Activated CD4-positive, alpha-beta T cell treated with anti-CD3 and anti-CD28 coated beads, Interleukin-2, amount 50 U/mL, for 24 hours (primary cell): ENCODE measurements around the gene PITPNM3.

Experiments used
- DNase-seq, 2 donors: peaks; one replicate each; pipeline ENCODE4 v3.0.0-alpha.2; 2020; ENCODE audit warnings: low read depth in 1 of 2, low spot score in 1 of 2

The PITPNM3 gene

DNA sequence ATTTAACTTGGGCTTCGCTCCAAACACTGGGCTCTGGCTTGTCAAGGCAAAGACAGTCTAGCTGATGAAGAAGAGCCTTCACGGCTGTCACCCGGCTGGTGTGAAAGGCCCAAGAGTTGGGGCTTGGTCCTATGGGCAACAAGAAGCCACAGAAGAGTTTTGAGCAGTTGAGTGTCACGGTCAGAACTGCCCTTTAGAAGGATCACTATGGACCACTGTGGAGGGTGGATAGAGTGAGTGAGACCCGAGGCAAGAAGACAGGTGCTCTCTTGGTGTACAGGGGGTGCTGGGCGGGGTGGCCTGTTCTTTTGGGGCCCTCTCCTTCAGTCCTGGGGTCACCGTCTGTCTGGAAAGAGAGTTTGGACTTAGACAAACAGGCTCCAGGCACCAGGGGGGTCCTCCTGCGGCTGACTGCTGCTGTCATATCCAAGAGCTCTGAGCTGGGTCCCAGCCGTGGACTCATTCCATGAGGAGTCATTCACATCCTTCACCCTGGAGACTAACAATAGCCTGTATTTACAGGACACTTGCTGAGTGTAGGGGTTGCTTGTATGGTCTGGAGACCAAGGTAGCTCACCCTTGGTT lies 109.7 kb downstream of the PITPNM3 start:
- no peak for DNase-seq

GRCh38 chr17:6444571-6445335 lies 111.6 kb downstream of the PITPNM3 start:
- no peak for DNase-seq

GRCh38 chr17:6443692-6444570 lies 112.4 kb downstream of the PITPNM3 start, which contains the start of gene PIMREG:
Gene PIMREG, plus strand, starts transcription at chr17:6444455. Its CDS starts 656 bp downstream, at chr17:6445111.
- peak; percentile 90 to 91 for DNase-seq

GRCh38 chr17:6442775-6443174 lies 113.6 kb downstream of the PITPNM3 start:
- no peak for DNase-seq

DNA sequence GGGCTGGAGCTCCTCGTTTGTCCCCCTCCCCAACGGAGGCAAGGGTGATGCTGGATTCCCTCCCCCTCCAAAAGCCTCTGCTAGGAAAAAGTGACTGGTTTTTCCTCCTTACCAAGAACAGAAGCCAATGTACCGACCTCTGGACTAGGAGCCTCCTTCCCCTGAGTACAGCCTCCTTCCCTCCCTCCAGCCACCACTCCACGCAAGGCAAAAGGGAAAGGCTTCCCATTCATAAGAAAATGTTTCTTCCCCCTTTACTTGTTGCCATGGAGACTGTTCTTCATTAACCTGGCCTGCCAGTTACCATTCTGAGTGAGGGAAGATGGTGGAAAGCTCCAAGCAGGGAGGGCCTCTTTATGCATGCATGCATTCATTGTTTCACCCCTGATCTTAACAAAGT lies 116.4 kb downstream of the PITPNM3 start:
- no peak for DNase-seq

GRCh38 chr17:6437956-6438355 lies 118.4 kb downstream of the PITPNM3 start:
- no peak for DNase-seq

DNA sequence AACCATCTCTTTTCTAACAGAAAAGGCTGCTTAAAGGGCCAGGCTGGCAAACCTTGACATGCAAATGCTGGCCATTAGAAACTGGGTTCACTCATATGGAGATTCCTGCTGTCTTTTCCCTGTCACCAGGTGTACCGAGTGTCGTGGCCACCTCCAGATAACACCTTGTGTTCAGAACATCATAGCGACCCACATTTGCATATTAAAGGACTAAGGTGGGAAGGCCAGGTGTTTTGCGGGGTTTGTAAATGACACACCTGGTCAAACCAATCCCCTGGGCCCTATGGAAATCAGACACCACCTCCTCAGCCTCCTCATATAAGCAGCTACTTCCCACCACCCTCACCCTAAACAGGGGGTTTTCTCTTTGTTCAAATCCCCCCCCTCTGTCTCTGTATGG lies 118.9 kb downstream of the PITPNM3 start:
- no peak for DNase-seq

DNA sequence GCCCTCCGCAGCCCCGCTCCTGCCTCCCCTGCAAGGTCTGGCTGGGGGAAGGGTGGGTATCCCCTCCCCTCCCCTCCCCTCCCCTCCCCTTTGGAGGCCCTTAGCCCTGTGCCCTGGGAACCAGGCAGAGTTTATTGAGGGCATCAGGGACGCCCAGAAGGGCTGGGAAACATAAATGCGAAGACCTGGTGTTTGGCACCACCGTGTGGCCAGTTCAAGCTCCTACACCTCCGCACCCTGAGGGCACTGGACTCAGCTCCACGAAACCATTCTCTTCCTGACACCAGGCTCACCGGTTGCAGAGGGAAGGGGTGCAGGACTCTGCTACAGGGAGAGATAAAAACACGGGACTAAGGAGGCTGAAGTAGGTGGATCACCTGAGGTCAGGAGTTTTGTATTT lies 120.4 kb downstream of the PITPNM3 start:
- DNase-seq: peak; percentile 39 to 59

GRCh38 chr17:6435051-6435450 lies 121.3 kb downstream of the PITPNM3 start, which contains the start of gene AIPL1:
Gene AIPL1, minus strand, starts transcription at chr17:6435121. Its CDS starts 17 bp downstream, at chr17:6435104.
- DNase-seq: no peak

- no peak for DNase-seq
Observed at GRCh38 chr17:6430769-6431168, 125.6 kb downstream of the PITPNM3 start.

- no peak for DNase-seq
Observed at GRCh38 chr17:6429266-6429665, 127.1 kb downstream of the PITPNM3 start.

DNA sequence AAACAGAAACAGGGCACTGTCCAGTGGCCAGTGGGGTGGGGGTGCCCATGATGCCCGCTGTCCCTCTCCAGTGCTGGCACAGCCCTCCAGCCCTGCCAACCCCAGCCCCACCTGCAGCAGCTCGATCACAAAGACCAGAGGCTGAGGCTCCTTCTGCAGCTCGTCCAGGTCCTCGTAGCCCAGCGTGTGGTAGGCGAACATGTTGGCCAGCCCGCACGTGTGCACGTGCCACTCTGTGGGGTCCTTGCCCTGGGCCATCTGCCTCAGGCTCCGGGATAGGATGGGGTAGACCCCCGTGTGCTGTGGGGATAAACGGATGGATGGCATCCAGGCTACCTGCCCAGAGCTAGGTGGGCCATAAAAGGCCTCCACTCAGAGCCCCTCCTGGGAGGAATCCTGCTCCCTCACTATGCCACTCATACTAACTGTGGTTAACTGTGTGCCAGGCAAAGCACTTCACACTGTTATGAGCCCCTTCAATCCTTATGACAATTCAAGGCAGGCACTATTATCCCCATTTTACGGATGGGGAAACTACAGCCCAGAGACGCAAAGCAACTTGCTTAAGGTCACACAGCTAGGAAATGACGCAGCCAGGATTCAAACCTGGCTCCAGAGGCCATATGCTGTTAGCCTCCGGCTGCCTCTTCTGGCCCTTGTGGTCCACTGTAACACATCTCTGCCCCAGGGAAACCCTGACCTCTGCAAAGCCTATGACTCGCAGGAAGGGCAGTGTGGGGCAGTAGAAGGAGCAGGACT lies 128.0 kb downstream of the PITPNM3 start:
- no peak for DNase-seq

DNA sequence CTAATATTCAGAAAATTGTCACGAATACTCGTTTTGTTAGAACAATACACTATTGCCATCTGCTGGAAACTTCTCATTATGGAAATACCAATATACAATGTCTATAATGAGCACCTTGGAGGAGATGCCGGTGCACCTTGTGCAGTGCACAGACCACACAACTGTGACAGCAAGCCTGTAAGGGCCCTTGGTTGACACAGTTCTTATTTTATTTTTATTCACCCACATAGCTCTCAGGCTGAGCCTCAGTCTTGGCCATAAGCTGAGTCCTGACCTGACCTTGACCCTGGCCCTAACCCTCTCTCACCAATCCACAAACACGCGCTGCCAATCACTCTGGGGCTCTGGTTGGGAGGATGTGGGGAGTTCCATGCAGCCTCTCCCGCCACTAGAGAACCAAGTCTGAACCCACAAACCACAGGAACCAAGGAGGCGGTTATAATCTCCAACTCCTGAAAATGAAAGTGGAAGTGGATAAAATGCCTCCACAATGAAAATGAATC lies 129.0 kb downstream of the PITPNM3 start:
- peak in 1 of 2 donors; percentile 35 for DNase-seq

GRCh38 chr17:6426356-6427101 lies 129.8 kb downstream of the PITPNM3 start:
- DNase-seq: no peak

GRCh38 chr17:6425407-6425806 lies 130.9 kb downstream of the PITPNM3 start:
- DNase-seq: no peak

DNA sequence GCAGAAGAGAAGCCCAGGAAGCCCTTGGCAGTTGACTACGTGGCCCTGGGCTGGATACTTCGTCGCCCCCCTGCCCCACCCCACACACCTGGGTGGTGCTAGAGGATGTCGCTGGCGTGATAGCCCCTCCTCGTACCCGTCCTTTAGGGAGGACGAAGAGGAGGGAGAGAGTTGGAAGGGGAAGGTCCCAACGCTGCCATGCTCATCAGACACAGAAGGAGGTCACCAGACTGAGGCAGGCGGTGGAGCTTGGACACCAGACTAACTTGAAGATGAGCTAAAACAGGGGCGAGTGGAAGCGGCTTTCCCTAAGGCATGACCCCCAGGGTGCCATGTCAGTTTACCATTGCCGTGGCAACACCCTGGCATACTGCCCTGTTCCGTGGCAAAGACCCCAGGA lies 132.4 kb downstream of the PITPNM3 start:
- DNase-seq: no peak

DNA sequence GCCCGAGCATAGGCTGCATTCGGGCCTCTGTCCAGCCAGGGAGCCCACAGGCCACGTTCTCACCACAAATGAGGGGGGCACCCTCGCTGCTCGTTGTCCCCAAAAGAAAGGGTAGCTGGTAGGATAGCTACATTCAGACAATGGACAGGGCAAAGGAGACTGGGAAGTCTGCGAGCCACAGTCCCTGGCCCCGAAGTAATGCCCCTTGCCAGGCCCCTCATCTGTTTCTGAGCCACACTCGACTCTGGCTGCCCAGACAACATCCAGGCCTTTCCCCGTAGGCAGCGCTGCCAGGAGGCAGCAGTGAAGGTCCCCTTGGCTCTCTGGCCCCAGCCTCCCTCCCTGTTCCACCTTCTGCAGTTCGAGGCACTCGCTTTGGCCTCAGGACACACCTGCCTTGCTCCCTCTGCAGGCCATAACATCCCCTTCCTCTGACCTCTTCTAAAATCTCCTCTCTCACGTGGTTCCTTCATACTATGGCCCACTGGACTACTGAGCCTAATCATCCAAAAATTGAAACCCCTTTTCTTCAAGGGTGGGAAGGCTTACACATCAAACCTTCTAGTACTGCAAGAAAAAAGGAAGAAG lies 133.6 kb downstream of the PITPNM3 start:
- no peak for DNase-seq

- DNase-seq: peak; percentile 56 to 73
Observed at GRCh38 chr17:6421700-6422604, 134.4 kb downstream of the PITPNM3 start.
